ENCODE data around the gene CENPB.
A peak's percentile ranks its signal among the peaks of the same experiment; 100 is the strongest.

The CENPB gene

GRCh38 chr20:3797226-3797545 lies 10.6 kb upstream of the CENPB start:
- TF ChIP-seq FOXM1 (IDR thresholded peaks at IDR 0.05; ENCODE audit: borderline replicate concordance, low read depth) (no peak), EGR1 (IDR thresholded peaks at IDR 0.05) (no peak), USF1 (IDR thresholded peaks at IDR 0.05) (no peak), EP300 (IDR thresholded peaks at IDR 0.05; ENCODE audit: borderline replicate concordance) (no peak), TCF12 (IDR thresholded peaks at IDR 0.05; ENCODE audit: low read depth) (no peak), RAD21 (IDR thresholded peaks at IDR 0.05; ENCODE audit: low read depth) (no peak), ZBTB7A (IDR thresholded peaks at IDR 0.05; ENCODE audit: low read depth) (no peak), TAF1 (IDR thresholded peaks at IDR 0.05; ENCODE audit: low read depth) (no peak), MAX (IDR thresholded peaks at IDR 0.05) (no peak), CREB1 (IDR thresholded peaks at IDR 0.05; ENCODE audit: low read depth) (no peak), REST (IDR thresholded peaks at IDR 0.05; ENCODE audit: low read depth) (no peak)

GRCh38 chr20:3796477-3797225 lies 10.1 kb upstream of the CENPB start:
- TF ChIP-seq EP300 (IDR thresholded peaks at IDR 0.05; ENCODE audit: borderline replicate concordance) (0 out of 2 replicates have a peak, but pooled peaks have one; percentile 20), EGR1 (IDR thresholded peaks at IDR 0.05) (no peak), TAF1 (IDR thresholded peaks at IDR 0.05; ENCODE audit: low read depth) (peak; percentile 31; the same call in 1 of the 2 replicates)

GRCh38 chr20:3795511-3796468 lies 9.2 kb upstream of the CENPB start, which contains the start of gene CDC25B:
Gene CDC25B (plus strand): TSS chr20:3796310. CDS start chr20:3796532, 222 bp downstream.
- TF ChIP-seq CEBPB (IDR thresholded peaks at IDR 0.05) (no peak), RAD21 (IDR thresholded peaks at IDR 0.05; ENCODE audit: low read depth) (0 out of 2 replicates have a peak, but pooled peaks have one; percentile 2), EGR1 (IDR thresholded peaks at IDR 0.05) (peak; percentile 79), TCF12 (IDR thresholded peaks at IDR 0.05; ENCODE audit: low read depth) (peak; percentile 71), NFIC (IDR thresholded peaks at IDR 0.05) (peak; percentile 15; the same call in 1 of the 2 replicates), CREB1 (IDR thresholded peaks at IDR 0.05; ENCODE audit: low read depth) (0 out of 2 replicates have a peak, but pooled peaks have one; percentile 40), TAF1 (IDR thresholded peaks at IDR 0.05; ENCODE audit: low read depth) (no peak; the same call in 1 of the 2 replicates), FOXM1 (IDR thresholded peaks at IDR 0.05; ENCODE audit: borderline replicate concordance, low read depth) (peak; percentile 99), MAX (IDR thresholded peaks at IDR 0.05) (peak; percentile 74), USF1 (IDR thresholded peaks at IDR 0.05) (peak; percentile 66)

- TF ChIP-seq YY1 (IDR thresholded peaks at IDR 0.05; ENCODE audit: low read depth) (no peak), USF1 (IDR thresholded peaks at IDR 0.05) (no peak), TEAD4 (IDR thresholded peaks at IDR 0.05) (no peak), ZBTB7A (IDR thresholded peaks at IDR 0.05; ENCODE audit: low read depth) (no peak), CREB1 (IDR thresholded peaks at IDR 0.05; ENCODE audit: low read depth) (no peak), CEBPB (IDR thresholded peaks at IDR 0.05) (no peak), REST (IDR thresholded peaks at IDR 0.05; ENCODE audit: low read depth) (no peak), TAF1 (IDR thresholded peaks at IDR 0.05; ENCODE audit: low read depth) (no peak), MAX (IDR thresholded peaks at IDR 0.05) (no peak), FOXM1 (IDR thresholded peaks at IDR 0.05; ENCODE audit: borderline replicate concordance, low read depth) (no peak), RAD21 (IDR thresholded peaks at IDR 0.05; ENCODE audit: low read depth) (no peak)
Measured at GRCh38 chr20:3794701-3795420, 8.3 kb upstream of the CENPB start.
